MCF 10A (cell line): ENCODE results near the gene CKB. TPM values are rescaled to one million over a fixed set of nuclear protein-coding genes. Genes with fewer than 3 reads are reported as not detected.

Experiments used
- BruUV-seq: library from RNA; stranded (reverse); fragments of 400-500 nt; replicated peaks from 2 replicates; lab custom pipeline; 2021; lab: Mats Ljungman, UMichigan
- CTCF ChIA-PET: fragments of 300-600 bp; sonication (Branson Sonifier 250); formaldehyde crosslinking; extraction: SDS; loops from one replicate; lab custom pipeline; 2021; ENCODE audit warnings: antibody characterized with exemption, inconsistent platforms; lab: Yijun Ruan, JAX
- POLR2A ChIA-PET: fragments of 300-600, 350-650 bp; sonication (Branson Sonifier 250); formaldehyde crosslinking; extraction: SDS; loops from one replicate; lab custom pipeline; 2020; ENCODE audit warnings: antibody characterized with exemption, inconsistent platforms; lab: Yijun Ruan, JAX
- DNase-seq: peaks from one replicate; pipeline ENCODE4 v3.0.0-alpha.2; 2018; ENCODE audit not compliant: unreplicated experiment
- H3K27ac Mint-ChIP-seq: one replicate; pipeline ENCODE4 v1.8.0; 2022; ENCODE audit warnings: mild to moderate bottlenecking, low read depth, mixed read lengths; ENCODE audit not compliant: unreplicated experiment
- H3K27me3 Mint-ChIP-seq: one replicate; pipeline ENCODE4 v1.8.0; 2022; ENCODE audit warnings: mixed read lengths; ENCODE audit not compliant: insufficient read depth, unreplicated experiment
- H3K36me3 Mint-ChIP-seq: one replicate; pipeline ENCODE4 v1.8.0; 2022; ENCODE audit warnings: mild to moderate bottlenecking, moderate library complexity, mixed read lengths; ENCODE audit not compliant: insufficient read depth, unreplicated experiment
- H3K4me1 Mint-ChIP-seq: one replicate; pipeline ENCODE4 v1.8.0; 2022; ENCODE audit warnings: mixed read lengths; ENCODE audit not compliant: insufficient read depth, unreplicated experiment
- H3K4me3 Mint-ChIP-seq: one replicate; pipeline ENCODE4 v1.8.0; 2022; ENCODE audit warnings: mild to moderate bottlenecking, moderate library complexity, mixed read lengths; ENCODE audit not compliant: unreplicated experiment
- H3K9me3 Mint-ChIP-seq: one replicate; pipeline ENCODE4 v1.8.0; 2022; ENCODE audit warnings: mixed read lengths; ENCODE audit not compliant: unreplicated experiment
- CTCF ChIP-seq: fragments of 200-600 bp; IDR thresholded peaks from one replicate; pipeline ENCODE4 v1.8.0; 2022; ENCODE audit warnings: antibody characterized with exemption, mild to moderate bottlenecking; ENCODE audit not compliant: unreplicated experiment
- intact Hi-C: fragments of 100-400 bp; cut with micrococcal nuclease; formaldehyde crosslinking; loops from 2 replicates; pipeline ENCODE4 v1.14.1; 2022
- total RNA-seq: library from RNA; stranded (reverse); gene quantifications from 2 replicates; pipeline ENCODE4 v1.2.3, GENCODE V29; 2022

The CKB gene
- total RNA-seq, 1 experiment from 2014 or later, result 8.5 TPM

- Mint-ChIP-seq H3K36me3 (peaks cover 85% of the 10 kb centered on the region), H3K27me3 (no peaks in the 10 kb centered on the region), H3K4me3 (no peak overlapping the region), H3K9me3 (no peaks in the 10 kb centered on the region), H3K4me1 (no peaks in the 10 kb centered on the region), H3K27ac (no peak overlapping the region)
- ChIA-PET POLR2A (no interaction called here), CTCF (no interaction called here)
- BruUV-seq, result no TSS peak
- no peak for DNase-seq
- TF ChIP-seq CTCF, result no peak
- intact Hi-C loops, result no loop called here
Observed at GRCh38 chr14:103474893-103475292, 47.7 kb downstream of the CKB start.

- Mint-ChIP-seq H3K36me3 (peaks cover 91% of the 10 kb centered on the region), H3K4me3 (no peak overlapping the region), H3K27me3 (no peaks in the 10 kb centered on the region), H3K4me1 (no peaks in the 10 kb centered on the region), H3K27ac (no peak overlapping the region), H3K9me3 (no peaks in the 10 kb centered on the region)
- TF ChIP-seq CTCF, result no peak
- ChIA-PET POLR2A (interaction anchor here (0.8 to 1.0 kb wide), 2 partner anchors 9 to 40 kb away, joined by 3 to 4 read pairs; no protein-coding TSS in a partner anchor), CTCF (no interaction called here)
- intact Hi-C loops, result no loop called here
- no TSS peak for BruUV-seq
- DNase-seq, result no peak
Observed at GRCh38 chr14:103472939-103473338, 49.7 kb downstream of the CKB start.

Other genes with a start within 250 kb of the CKB start
- gene EIF5, start 188.6 kb downstream of the CKB start, total RNA-seq, result 149 and 327 TPM in 2 replicates
- 102 and 130 TPM in 2 replicates for gene MARK3, start 137.4 kb downstream of the CKB start, total RNA-seq
- 10.2 and 15.8 TPM in 2 replicates for gene TRMT61A, start 6.4 kb upstream of the CKB start, total RNA-seq
- 30.9 and 35.3 TPM in 2 replicates for gene BAG5, start 39.8 kb upstream of the CKB start, total RNA-seq
- 68.9 and 70.8 TPM in 2 replicates for gene COA8, start 40.1 kb upstream of the CKB start, total RNA-seq
- 216 and 220 TPM in 2 replicates for gene KLC1, start 106.4 kb upstream of the CKB start, total RNA-seq
- gene XRCC3, start 192.6 kb upstream of the CKB start, total RNA-seq, result 9.4 and 17.5 TPM in 2 replicates
- gene ZFYVE21, start 193.0 kb upstream of the CKB start, total RNA-seq, result 28.6 and 35.5 TPM in 2 replicates